ENCODE measurements around the gene ARHGEF17.

DNA sequence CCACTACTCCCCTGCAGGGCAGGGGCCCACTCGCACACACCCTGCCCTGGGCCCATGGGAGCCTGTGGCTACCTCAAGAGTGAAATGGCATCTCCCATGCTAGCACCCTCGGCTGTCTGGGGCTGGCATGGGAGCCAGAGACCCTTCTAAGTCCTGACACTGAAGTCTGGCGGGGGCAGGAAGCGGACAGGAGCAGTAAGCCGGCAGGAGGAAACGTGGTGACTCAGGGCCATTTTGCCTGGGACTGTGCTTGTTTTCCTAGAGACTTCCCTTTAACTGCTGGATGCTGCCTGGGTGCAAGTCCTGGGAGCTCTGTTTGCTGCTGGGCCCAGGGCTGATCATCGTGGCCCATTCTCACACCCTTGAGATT is 84.9 kb downstream of the ARHGEF17 start:
- TF ChIP-seq, protein P1, sequence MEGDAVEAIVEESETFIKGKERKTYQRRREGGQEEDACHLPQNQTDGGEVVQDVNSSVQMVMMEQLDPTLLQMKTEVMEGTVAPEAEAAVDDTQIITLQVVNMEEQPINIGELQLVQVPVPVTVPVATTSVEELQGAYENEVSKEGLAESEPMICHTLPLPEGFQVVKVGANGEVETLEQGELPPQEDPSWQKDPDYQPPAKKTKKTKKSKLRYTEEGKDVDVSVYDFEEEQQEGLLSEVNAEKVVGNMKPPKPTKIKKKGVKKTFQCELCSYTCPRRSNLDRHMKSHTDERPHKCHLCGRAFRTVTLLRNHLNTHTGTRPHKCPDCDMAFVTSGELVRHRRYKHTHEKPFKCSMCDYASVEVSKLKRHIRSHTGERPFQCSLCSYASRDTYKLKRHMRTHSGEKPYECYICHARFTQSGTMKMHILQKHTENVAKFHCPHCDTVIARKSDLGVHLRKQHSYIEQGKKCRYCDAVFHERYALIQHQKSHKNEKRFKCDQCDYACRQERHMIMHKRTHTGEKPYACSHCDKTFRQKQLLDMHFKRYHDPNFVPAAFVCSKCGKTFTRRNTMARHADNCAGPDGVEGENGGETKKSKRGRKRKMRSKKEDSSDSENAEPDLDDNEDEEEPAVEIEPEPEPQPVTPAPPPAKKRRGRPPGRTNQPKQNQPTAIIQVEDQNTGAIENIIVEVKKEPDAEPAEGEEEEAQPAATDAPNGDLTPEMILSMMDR (IDR thresholded peaks at IDR 0.05): no peak
- TF ChIP-seq POLR2A (IDR thresholded peaks at IDR 0.05): no peak

Measured in lower leg skin (tissue), 3 donors.